HepG2 (cell line): ENCODE measurements around the gene STRADA.

Experiments used
- ARNT2 ChIP-seq: sonication (generic); formaldehyde crosslinking; IDR thresholded peaks from 2 replicates; pipeline ENCODE4 v1.8.0; 2022; ENCODE audit warnings: mild to moderate bottlenecking, low read depth, missing genetic modification reagents, moderate library complexity
- BHLHE40 ChIP-seq: IDR thresholded peaks from 2 replicates; pipeline ENCODE4 v1.6.1; 2011; ENCODE audit warnings: low read length, improper control_type of control experiment
- ETV5 ChIP-seq: IDR thresholded peaks from 2 replicates; pipeline ENCODE4 v1.6.1; 2018; ENCODE audit warnings: missing biosample characterization, missing genetic modification reagents, inconsistent platforms, borderline replicate concordance
- NPAS2 ChIP-seq: sonication (generic); formaldehyde crosslinking; IDR thresholded peaks from 2 replicates; pipeline ENCODE4 v1.8.0; 2022; ENCODE audit warnings: mild to moderate bottlenecking, missing genetic modification reagents, borderline replicate concordance
- NR2C2 ChIP-seq: sonication (generic); formaldehyde crosslinking; IDR thresholded peaks from 2 replicates; pipeline ENCODE4 v1.4.0; 2020; ENCODE audit warnings: missing genetic modification reagents, mild to moderate bottlenecking, moderate library complexity, borderline replicate concordance
- RAD21 ChIP-seq: fragments of 450-650 bp; formaldehyde crosslinking; IDR thresholded peaks from 2 replicates; pipeline ENCODE4 v1.5.0; 2020; ENCODE audit warnings: mild to moderate bottlenecking
- SMYD3 ChIP-seq: sonication (generic); formaldehyde crosslinking; IDR thresholded peaks from 2 replicates; pipeline ENCODE4 v1.8.1; 2023; ENCODE audit warnings: mild to moderate bottlenecking, missing genetic modification reagents
- SP2 ChIP-seq: sonication (generic); formaldehyde crosslinking; IDR thresholded peaks from 2 replicates; pipeline ENCODE4 v1.5.1; 2020; ENCODE audit warnings: mild to moderate bottlenecking, missing genetic modification reagents
- ZNF232 ChIP-seq: sonication (generic); formaldehyde crosslinking; IDR thresholded peaks from 2 replicates; pipeline ENCODE4 v1.4.0; 2020; ENCODE audit warnings: missing genetic modification reagents, borderline replicate concordance
- ZNF766 ChIP-seq: sonication (generic); formaldehyde crosslinking; IDR thresholded peaks from 2 replicates; pipeline ENCODE4 v1.5.0; 2020; ENCODE audit warnings: missing genetic modification reagents, borderline replicate concordance
- TF ChIP-seq, protein P1 (sequence below): sonication (generic); formaldehyde crosslinking; IDR thresholded peaks from 2 replicates; pipeline ENCODE4 v1.5.1; 2020; ENCODE audit warnings: mild to moderate bottlenecking, moderate library complexity, missing genetic modification reagents
- TF ChIP-seq, protein P2 (sequence below): IDR thresholded peaks from 2 replicates; pipeline ENCODE4 v1.6.1; 2012; ENCODE audit warnings: inconsistent platforms
- TF ChIP-seq, protein P3 (sequence below): sonication (generic); formaldehyde crosslinking; IDR thresholded peaks from 2 replicates; pipeline ENCODE4 v1.5.0; 2020; ENCODE audit warnings: mild to moderate bottlenecking, missing genetic modification reagents, moderate library complexity

DNA sequence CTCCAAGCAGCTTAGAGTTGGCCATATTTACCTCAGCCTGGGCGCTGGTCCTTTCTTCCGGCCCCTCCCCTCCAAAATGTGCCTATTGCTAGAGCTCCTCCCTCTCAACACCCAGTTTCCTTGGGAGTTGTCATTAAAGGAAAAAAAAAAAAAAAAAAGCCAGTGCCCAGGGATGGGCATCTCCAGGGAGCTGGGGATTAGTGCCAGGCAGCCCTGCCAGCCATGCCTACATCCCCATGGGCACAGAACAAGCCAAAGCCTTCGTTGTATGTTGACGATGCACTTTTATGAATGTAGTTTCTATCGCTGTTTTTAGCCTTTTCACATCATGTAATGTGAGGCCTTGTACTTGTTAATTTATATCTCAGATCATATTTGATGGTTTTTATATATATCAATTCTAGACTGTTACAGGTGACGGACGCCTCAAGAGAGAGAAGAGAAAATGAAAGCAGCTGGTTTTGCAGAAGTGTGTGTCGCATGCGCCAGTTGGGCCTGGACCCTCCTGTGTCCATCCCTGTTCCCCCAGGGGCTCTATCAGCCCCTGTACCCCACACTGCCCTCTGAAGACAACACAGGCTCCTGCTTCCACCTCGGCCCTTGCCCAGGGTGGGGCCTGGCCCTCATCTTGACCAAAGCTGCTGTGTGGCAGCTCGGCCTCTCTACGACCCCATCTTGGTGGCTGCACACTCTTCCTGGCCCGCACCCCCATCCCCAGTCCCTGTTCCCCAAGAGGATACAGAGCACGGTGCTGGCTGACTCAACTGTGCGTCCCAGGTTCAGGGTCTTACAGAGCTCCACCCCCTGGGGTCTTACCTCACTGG lies 46.4 kb downstream of the STRADA start:
- TF ChIP-seq, protein P1, sequence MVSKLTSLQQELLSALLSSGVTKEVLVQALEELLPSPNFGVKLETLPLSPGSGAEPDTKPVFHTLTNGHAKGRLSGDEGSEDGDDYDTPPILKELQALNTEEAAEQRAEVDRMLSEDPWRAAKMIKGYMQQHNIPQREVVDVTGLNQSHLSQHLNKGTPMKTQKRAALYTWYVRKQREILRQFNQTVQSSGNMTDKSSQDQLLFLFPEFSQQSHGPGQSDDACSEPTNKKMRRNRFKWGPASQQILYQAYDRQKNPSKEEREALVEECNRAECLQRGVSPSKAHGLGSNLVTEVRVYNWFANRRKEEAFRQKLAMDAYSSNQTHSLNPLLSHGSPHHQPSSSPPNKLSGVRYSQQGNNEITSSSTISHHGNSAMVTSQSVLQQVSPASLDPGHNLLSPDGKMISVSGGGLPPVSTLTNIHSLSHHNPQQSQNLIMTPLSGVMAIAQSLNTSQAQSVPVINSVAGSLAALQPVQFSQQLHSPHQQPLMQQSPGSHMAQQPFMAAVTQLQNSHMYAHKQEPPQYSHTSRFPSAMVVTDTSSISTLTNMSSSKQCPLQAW: no peak
- TF ChIP-seq ZNF232 (CRISPR knock-in tag): no peak
- no peak for TF ChIP-seq ARNT2
- TF ChIP-seq, protein P2, sequence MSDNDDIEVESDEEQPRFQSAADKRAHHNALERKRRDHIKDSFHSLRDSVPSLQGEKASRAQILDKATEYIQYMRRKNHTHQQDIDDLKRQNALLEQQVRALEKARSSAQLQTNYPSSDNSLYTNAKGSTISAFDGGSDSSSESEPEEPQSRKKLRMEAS: no peak
- TF ChIP-seq NPAS2 (CRISPR knock-in tag): no peak
- TF ChIP-seq BHLHE40: no peak
- TF ChIP-seq RAD21 (CRISPR knock-in tag): no peak
- TF ChIP-seq SMYD3: no peak
- TF ChIP-seq SP2 (CRISPR knock-in tag): no peak
- TF ChIP-seq NR2C2: no peak
- TF ChIP-seq ETV5: no peak
- TF ChIP-seq, protein P3, sequence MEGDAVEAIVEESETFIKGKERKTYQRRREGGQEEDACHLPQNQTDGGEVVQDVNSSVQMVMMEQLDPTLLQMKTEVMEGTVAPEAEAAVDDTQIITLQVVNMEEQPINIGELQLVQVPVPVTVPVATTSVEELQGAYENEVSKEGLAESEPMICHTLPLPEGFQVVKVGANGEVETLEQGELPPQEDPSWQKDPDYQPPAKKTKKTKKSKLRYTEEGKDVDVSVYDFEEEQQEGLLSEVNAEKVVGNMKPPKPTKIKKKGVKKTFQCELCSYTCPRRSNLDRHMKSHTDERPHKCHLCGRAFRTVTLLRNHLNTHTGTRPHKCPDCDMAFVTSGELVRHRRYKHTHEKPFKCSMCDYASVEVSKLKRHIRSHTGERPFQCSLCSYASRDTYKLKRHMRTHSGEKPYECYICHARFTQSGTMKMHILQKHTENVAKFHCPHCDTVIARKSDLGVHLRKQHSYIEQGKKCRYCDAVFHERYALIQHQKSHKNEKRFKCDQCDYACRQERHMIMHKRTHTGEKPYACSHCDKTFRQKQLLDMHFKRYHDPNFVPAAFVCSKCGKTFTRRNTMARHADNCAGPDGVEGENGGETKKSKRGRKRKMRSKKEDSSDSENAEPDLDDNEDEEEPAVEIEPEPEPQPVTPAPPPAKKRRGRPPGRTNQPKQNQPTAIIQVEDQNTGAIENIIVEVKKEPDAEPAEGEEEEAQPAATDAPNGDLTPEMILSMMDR (CRISPR knock-in tag): no peak
- TF ChIP-seq ZNF766 (CRISPR knock-in tag): no peak
